HepG2 (cell line): ENCODE measurements around the gene RHBDD1. TPM values are rescaled to one million over a fixed set of nuclear protein-coding genes. Genes with fewer than 3 reads are reported as not detected.

ENCODE experiments used
- ATRX ChIP-seq: sonication (generic); formaldehyde crosslinking; IDR thresholded peaks from 2 replicates; pipeline ENCODE4 v1.4.0; 2020; ENCODE audit warnings: missing genetic modification reagents, borderline replicate concordance
- CREB1 ChIP-seq, 2 experiments: fragments of 450-650 bp in 1 of 2; IDR thresholded peaks; 2 replicates each; pipeline ENCODE4 v1.6.1; 2016 to 2017; ENCODE audit warnings: control low read depth in 1 of 2, mild to moderate bottlenecking in 1 of 2, missing compliant biosample characterization in 1 of 2, missing genetic modification characterization in 1 of 2
- DRAP1 ChIP-seq: IDR thresholded peaks from 2 replicates; pipeline ENCODE4 v1.6.1; 2016; ENCODE audit warnings: missing genetic modification reagents, missing compliant biosample characterization
- EP300 ChIP-seq, 3 experiments: sonication (generic) in 1 of 3; formaldehyde crosslinking in 1 of 3; IDR thresholded peaks; 2 replicates each; pipeline versions ENCODE4 v1.5.1 to v1.6.1; 2011 to 2020; ENCODE audit warnings: low read depth in 2 of 3, low read length in 2 of 3, borderline replicate concordance in 1 of 3, improper control_type of control experiment in 1 of 3, mild to moderate bottlenecking in 1 of 3, missing genetic modification reagents in 1 of 3, moderate library complexity in 1 of 3
- FOXJ3 ChIP-seq: sonication (generic); formaldehyde crosslinking; IDR thresholded peaks from 2 replicates; pipeline ENCODE4 v1.4.0; 2020; ENCODE audit warnings: missing genetic modification reagents, mild to moderate bottlenecking, borderline replicate concordance
- HMGA1 ChIP-seq: sonication (generic); formaldehyde crosslinking; conservative IDR thresholded peaks from 2 replicates; pipeline ENCODE4 v1.4.0; 2020; ENCODE audit warnings: missing genetic modification reagents
- HNRNPK ChIP-seq: fragments of 200-400 bp; formaldehyde crosslinking; IDR thresholded peaks from 2 replicates; pipeline ENCODE4 v1.6.1; 2018; ENCODE audit warnings: low read length, low read depth, moderate library complexity, mild to moderate bottlenecking; ENCODE audit not compliant: poor library complexity, severe bottlenecking
- NFAT5 ChIP-seq: sonication (generic); formaldehyde crosslinking; IDR thresholded peaks from 2 replicates; pipeline ENCODE4 v1.4.0; 2020; ENCODE audit warnings: missing genetic modification reagents
- PHF21A ChIP-seq: sonication (generic); formaldehyde crosslinking; IDR thresholded peaks from 2 replicates; pipeline ENCODE4 v1.5.0; 2020; ENCODE audit warnings: mild to moderate bottlenecking, missing genetic modification reagents
- SMAD9 ChIP-seq: sonication (generic); formaldehyde crosslinking; IDR thresholded peaks from 2 replicates; pipeline ENCODE4 v1.5.1; 2020; ENCODE audit warnings: mild to moderate bottlenecking, missing genetic modification reagents
- SP4 ChIP-seq: sonication (generic); formaldehyde crosslinking; IDR thresholded peaks from 2 replicates; pipeline ENCODE4 v1.8.1; 2023; ENCODE audit warnings: mild to moderate bottlenecking, missing genetic modification reagents
- TAF15 ChIP-seq: fragments of 200-400 bp; formaldehyde crosslinking; IDR thresholded peaks from one replicate; pipeline ENCODE4 v1.6.1; 2018; ENCODE audit warnings: mild to moderate bottlenecking, low read depth, low read length; ENCODE audit not compliant: poor library complexity, severe bottlenecking
- TIGD3 ChIP-seq: sonication (generic); formaldehyde crosslinking; IDR thresholded peaks from 2 replicates; pipeline ENCODE4 v1.5.1; 2020; ENCODE audit warnings: mild to moderate bottlenecking, missing genetic modification reagents, borderline replicate concordance
- TOE1 ChIP-seq: sonication (generic); formaldehyde crosslinking; IDR thresholded peaks from 2 replicates; pipeline ENCODE4 v1.4.0; 2020; ENCODE audit warnings: mild to moderate bottlenecking, missing genetic modification reagents
- ZNF276 ChIP-seq: sonication (generic); formaldehyde crosslinking; IDR thresholded peaks from 2 replicates; pipeline ENCODE4 v1.4.0; 2020; ENCODE audit warnings: mild to moderate bottlenecking, low read depth, missing genetic modification reagents
- ZNF883 ChIP-seq: sonication (generic); formaldehyde crosslinking; IDR thresholded peaks from 2 replicates; pipeline ENCODE4 v1.5.1; 2020; ENCODE audit warnings: mild to moderate bottlenecking, missing genetic modification reagents; ENCODE audit errors: not compliant biosample characterization
- ZSCAN25 ChIP-seq: sonication (generic); formaldehyde crosslinking; IDR thresholded peaks from 2 replicates; pipeline ENCODE4 v1.8.0; 2022; ENCODE audit warnings: mild to moderate bottlenecking, missing genetic modification reagents
- polyA plus RNA-seq, 8 experiments: library from polyadenylated mRNA; depleted of rRNA in 3 of 8; stranded (reverse) in 7 of 8; unstranded in 1 of 8; fragments of >200 nt; fragmentation: Illumina TruSeq in 4 of 8; extraction: Trizol in 4 of 8; gene quantifications; 2 replicates each; pipeline versions ENCODE4 v1.2.1 to v1.2.3, GENCODE V29; 2011 to 2016; ENCODE audit warnings: low read depth in 4 of 8, missing spikeins in 1 of 8, mixed read lengths in 1 of 8; ENCODE audit not compliant: insufficient read depth in 1 of 8
- total RNA-seq, 5 experiments: library from RNA; depleted of rRNA; stranded (reverse); fragments of >200 nt; fragmentation: Illumina TruSeq; extraction: Trizol; gene quantifications; 2 replicates each; pipeline ENCODE4 v1.2.3, GENCODE V29; 2016; ENCODE audit warnings: low read depth in 1 of 5

RHBDD1 gene
- total and polyA plus RNA-seq, 2 of the 13 experiments (the other 11 are each of a cell fraction or from before 2014, with no cell fraction given), result 8.2 to 9.5 TPM

- TF ChIP-seq ATRX (CRISPR knock-in tag) (no peak), HMGA1 (no peak), FOXJ3 (CRISPR knock-in tag) (peak; percentile 43; the same call in 1 of the 2 replicates), TIGD3 (no peak), TOE1 (0 out of 2 replicates have a peak, but pooled peaks have one; percentile 71), HNRNPK (no peak), DRAP1 (CRISPR knock-in tag) (no peak; the same call in 1 of the 2 replicates), TAF15 (no peak), NFAT5 (CRISPR knock-in tag) (no peak), ZNF883 (CRISPR knock-in tag) (no peak), PHF21A (CRISPR knock-in tag) (no peak), SMAD9 (CRISPR knock-in tag) (no peak), EP300 (IDR thresholded peaks at IDR 0.05; ENCODE audit: low read depth in 2 of 2, low read length in 2 of 2) (peak in 1 of 2 experiments; percentile 60; a peak in 1 of 4 replicates), EP300 (CRISPR knock-in tag; IDR thresholded peaks at IDR 0.05; ENCODE audit: borderline replicate concordance) (no peak), CREB1 (IDR thresholded peaks at IDR 0.05) (no peak), CREB1 (CRISPR knock-in tag; IDR thresholded peaks at IDR 0.05) (peak; percentile 60), ZNF276 (CRISPR knock-in tag) (no peak), ZSCAN25 (no peak), SP4 (CRISPR knock-in tag) (no peak)
Observed at GRCh38 chr2:226802573-226802972, 33.3 kb upstream of the RHBDD1 start (continued).
